Measurements from ENCODE around the gene B4GALT2. TPM values are rescaled to one million over a fixed set of nuclear protein-coding genes. Genes with fewer than 3 reads are reported as not detected.

The B4GALT2 gene
- total and polyA plus RNA-seq, 3 experiments from 2014 or later = 1.9 to 41.7 (median 39.7) TPM

DNA sequence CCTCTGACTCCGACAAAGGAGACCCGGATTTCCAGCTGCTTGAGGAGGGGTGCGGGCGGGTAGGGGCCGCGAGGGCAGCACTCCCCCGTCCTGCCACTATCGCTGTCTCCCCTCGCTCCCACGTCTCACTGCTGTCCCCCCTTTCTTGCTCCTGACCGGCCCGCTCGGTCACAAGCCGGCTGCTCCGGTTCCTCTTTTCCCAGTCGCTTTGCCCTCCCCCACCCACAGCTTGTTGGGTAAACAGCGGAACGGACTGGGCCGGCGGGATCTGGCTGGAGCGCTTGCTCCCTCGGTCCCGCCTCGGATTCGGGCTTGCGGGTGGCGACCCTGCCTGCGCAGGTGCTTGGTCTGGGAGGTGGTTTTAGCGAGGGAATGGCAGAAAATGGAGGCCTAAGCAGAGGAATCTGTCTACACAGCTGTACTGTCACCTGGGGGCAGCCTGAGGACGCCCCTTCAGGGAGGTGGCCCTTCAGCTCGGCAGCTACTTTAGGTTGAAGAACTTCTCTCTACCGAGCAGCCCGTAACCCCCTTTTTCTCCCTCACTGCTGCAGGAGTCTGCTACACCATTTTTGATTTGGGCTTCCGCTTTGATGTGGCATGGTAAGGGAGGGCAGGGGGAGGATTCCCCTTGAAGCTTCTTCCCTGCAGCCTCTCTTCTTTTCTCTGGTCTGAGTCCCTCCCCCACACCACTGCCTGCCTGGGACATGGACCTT lies 3.6 kb upstream of the B4GALT2 start:
- peaks cover 0 to 10% of the 10 kb centered on the region in 2 donors for H3K27me3 Mint-ChIP-seq
- H3K9me3 Mint-ChIP-seq = no peaks in the 10 kb centered on the region
- Histone ChIP-seq H3K27ac (ENCODE audit: low read depth, low read length) (peak overlapping the region; percentile 79), H3K4me3 (ENCODE audit: low read length) (peak overlapping the region; percentile 85), H3K4me1 (ENCODE audit: insufficient read depth, low read length) (peaks cover 51% of the 10 kb centered on the region), H3K9me3 (ENCODE audit: low read length) (no peaks in the 10 kb centered on the region), H3K27me3 (ENCODE audit: insufficient read depth, low read length, poor library complexity, severe bottlenecking) (no peaks in the 10 kb centered on the region), H3K36me3 (ENCODE audit: insufficient read depth, low read length) (peaks cover 21% of the 10 kb centered on the region)
- ChIA-PET POLR2A (interaction anchor here (0.6 to 1.6 kb wide), 5 partner anchors 14 to 467 kb away, joined by 4 to 10 read pairs (median 7); partner anchors contain the start of genes IPO13 and KDM4A), CTCF (interaction anchor here (0.8 to 2.5 kb wide), 3 partner anchors 29 to 61 kb away, joined by 3 to 12 read pairs (median 5); partner anchors contain the start of gene IPO13)
- H3K4me1 Mint-ChIP-seq = peaks cover 53 to 66% (median 64%) of the 10 kb centered on the region in 3 donors
- H3K27ac Mint-ChIP-seq = peak overlapping the region; percentile 82 to 96 (median 90)
- peak overlapping the region; percentile 86 to 98 (median 94) for H3K4me3 Mint-ChIP-seq
- peaks cover 3 to 52% (median 9%) of the 10 kb centered on the region in 3 donors for H3K36me3 Mint-ChIP-seq
- peak in 3 of 5 donors; percentile 30 to 66 (median 34) for DNase-seq

DNA sequence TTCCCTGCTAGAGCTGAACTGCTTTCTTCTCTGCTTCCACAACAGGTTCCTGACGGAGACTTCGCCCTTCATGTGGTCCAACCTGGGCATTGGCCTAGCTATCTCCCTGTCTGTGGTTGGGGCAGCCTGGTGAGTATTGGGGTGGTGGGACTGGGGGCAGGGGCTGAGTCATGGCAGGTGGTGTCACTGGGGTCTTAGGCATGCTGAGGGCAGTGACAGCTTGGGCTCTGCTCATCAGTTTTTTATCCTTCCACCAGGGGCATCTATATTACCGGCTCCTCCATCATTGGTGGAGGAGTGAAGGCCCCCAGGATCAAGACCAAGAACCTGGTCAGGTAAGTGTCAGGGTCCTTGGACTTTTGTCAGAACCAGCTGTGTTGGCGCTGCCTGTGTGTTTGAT lies 3.0 kb upstream of the B4GALT2 start:
- peaks cover 0 to 10% of the 10 kb centered on the region in 2 donors for H3K27me3 Mint-ChIP-seq
- no peak for DNase-seq
- peaks cover 51 to 64% (median 63%) of the 10 kb centered on the region in 3 donors for H3K4me1 Mint-ChIP-seq
- H3K27ac Mint-ChIP-seq = peak overlapping the region; percentile 68 to 96 (median 90)
- Histone ChIP-seq H3K4me3 (ENCODE audit: low read length) (peak overlapping the region; percentile 85), H3K9me3 (ENCODE audit: low read length) (no peaks in the 10 kb centered on the region), H3K27ac (ENCODE audit: low read depth, low read length) (peak overlapping the region; percentile 79), H3K27me3 (ENCODE audit: insufficient read depth, low read length, poor library complexity, severe bottlenecking) (no peaks in the 10 kb centered on the region), H3K4me1 (ENCODE audit: insufficient read depth, low read length) (peaks cover 44% of the 10 kb centered on the region), H3K36me3 (ENCODE audit: insufficient read depth, low read length) (peaks cover 21% of the 10 kb centered on the region)
- ChIA-PET POLR2A (interaction anchor here (1.0 to 1.6 kb wide), 2 partner anchors 13 to 30 kb away, joined by 9 to 10 read pairs; partner anchors contain the start of gene IPO13), CTCF (interaction anchor here (2.5 kb wide), 1 partner anchor 29 kb away, joined by 12 read pairs; the partner anchor contains the start of gene IPO13)
- no peaks in the 10 kb centered on the region for H3K9me3 Mint-ChIP-seq
- H3K4me3 Mint-ChIP-seq = peak overlapping the region; percentile 86 to 98 (median 94)
- peaks cover 3 to 52% (median 9%) of the 10 kb centered on the region in 3 donors for H3K36me3 Mint-ChIP-seq

- CTCF ChIA-PET = interaction anchor here (2.5 kb wide), 1 partner anchor 30 kb away, joined by 12 read pairs; the partner anchor contains the start of gene IPO13
- H3K9me3 Mint-ChIP-seq = no peaks in the 10 kb centered on the region
- H3K27ac Mint-ChIP-seq = peak overlapping the region in 5 of 8 donors; percentile 16 to 91 (median 57)
- peaks cover 21% of the 10 kb centered on the region for H3K36me3 ChIP-seq (ENCODE audit: insufficient read depth, low read length)
- POLR2A ChIA-PET = interaction anchor here (1.7 kb wide), 1 partner anchor 14 kb away, joined by 4 read pairs; the partner anchor contains the start of gene CCDC24
- no peaks in the 10 kb centered on the region for H3K27me3 ChIP-seq (ENCODE audit: insufficient read depth, low read length, poor library complexity, severe bottlenecking)
- H3K27me3 Mint-ChIP-seq = peaks cover 0 to 10% of the 10 kb centered on the region in 2 donors
- no peak for DNase-seq
- H3K36me3 Mint-ChIP-seq = peaks cover 3 to 52% (median 9%) of the 10 kb centered on the region in 3 donors
- peaks cover 44% of the 10 kb centered on the region for H3K4me1 ChIP-seq (ENCODE audit: insufficient read depth, low read length)
- no peak overlapping the region for H3K4me3 ChIP-seq (ENCODE audit: low read length)
- H3K27ac ChIP-seq (ENCODE audit: low read depth, low read length) = no peak overlapping the region
- peak overlapping the region in 6 of 7 donors; percentile 86 to 98 (median 92) for H3K4me3 Mint-ChIP-seq
- peaks cover 49 to 63% (median 62%) of the 10 kb centered on the region in 3 donors for H3K4me1 Mint-ChIP-seq
- no peaks in the 10 kb centered on the region for H3K9me3 ChIP-seq (ENCODE audit: low read length)
Observed at GRCh38 chr1:43976890-43977289, 2.1 kb upstream of the B4GALT2 start.

- Histone ChIP-seq H3K36me3 (ENCODE audit: insufficient read depth, low read length) (peaks cover 18% of the 10 kb centered on the region), H3K27me3 (ENCODE audit: insufficient read depth, low read length, poor library complexity, severe bottlenecking) (no peaks in the 10 kb centered on the region), H3K4me3 (ENCODE audit: low read length) (no peak overlapping the region), H3K4me1 (ENCODE audit: insufficient read depth, low read length) (peaks cover 44% of the 10 kb centered on the region), H3K9me3 (ENCODE audit: low read length) (no peaks in the 10 kb centered on the region), H3K27ac (ENCODE audit: low read depth, low read length) (no peak overlapping the region)
- Mint-ChIP-seq H3K36me3 (peaks cover 3 to 45% (median 9%) of the 10 kb centered on the region in 3 donors), H3K4me3 (peak overlapping the region; percentile 77 to 98 (median 87)), H3K27ac (peak overlapping the region in 5 of 8 donors; percentile 4 to 91 (median 75)), H3K9me3 (no peaks in the 10 kb centered on the region), H3K4me1 (peaks cover 49 to 63% (median 62%) of the 10 kb centered on the region in 3 donors), H3K27me3 (peaks cover 0 to 10% of the 10 kb centered on the region in 2 donors)
- POLR2A ChIA-PET = interaction anchor here (1.7 kb wide), 1 partner anchor 13 kb away, joined by 4 read pairs; the partner anchor contains the start of gene CCDC24
- DNase-seq = no peak
- CTCF ChIA-PET = interaction anchor here (0.9 kb wide), 1 partner anchor 11 kb away, joined by 3 read pairs; no protein-coding TSS in a partner anchor
Observed at GRCh38 chr1:43977376-43978263, 1.4 kb upstream of the B4GALT2 start.

DNA sequence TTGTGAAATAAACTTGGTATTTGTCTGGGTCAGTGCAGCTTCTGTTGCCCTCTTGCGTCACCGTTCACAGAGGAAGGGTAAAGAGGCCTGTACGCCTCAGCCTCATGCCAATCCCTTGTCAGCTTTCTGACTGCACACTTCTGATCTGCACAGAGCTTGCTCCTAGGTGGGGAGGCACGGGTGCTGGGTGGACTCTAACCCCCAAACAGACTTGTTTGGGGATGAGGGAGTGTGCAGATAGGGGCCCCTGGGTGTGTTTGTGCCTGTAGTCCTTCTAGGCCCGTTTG lies 803 bp upstream of the B4GALT2 start:
- peak overlapping the region in 4 of 8 donors; percentile 35 to 91 (median 75) for H3K27ac Mint-ChIP-seq
- POLR2A ChIA-PET = interaction anchor here (1.7 kb wide), 1 partner anchor 13 kb away, joined by 4 read pairs; the partner anchor contains the start of gene CCDC24
- peaks cover 44% of the 10 kb centered on the region for H3K4me1 ChIP-seq (ENCODE audit: insufficient read depth, low read length)

DNA sequence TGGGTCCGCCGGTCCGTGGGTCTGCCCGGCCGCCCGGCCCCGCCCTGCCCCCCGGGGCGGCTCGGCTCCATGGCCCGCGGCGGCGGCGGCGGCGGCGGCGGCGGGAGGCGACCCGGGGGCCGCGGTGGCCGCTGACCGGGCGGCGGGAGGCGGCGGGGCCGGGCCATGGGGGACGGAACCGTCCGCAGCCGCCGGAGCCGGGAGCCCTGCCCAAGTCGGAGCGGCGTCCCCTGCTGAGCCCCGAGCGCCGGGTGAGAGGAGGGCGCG lies 184 bp downstream of the B4GALT2 start:
- H3K4me1 ChIP-seq (ENCODE audit: insufficient read depth, low read length) = peaks cover 39% of the 10 kb centered on the region
- Mint-ChIP-seq H3K4me3 (no peak overlapping the region), H3K9me3 (no peaks in the 10 kb centered on the region), H3K27ac (no peak overlapping the region), H3K36me3 (peaks cover 3 to 38% (median 9%) of the 10 kb centered on the region in 3 donors), H3K4me1 (peaks cover 40 to 52% (median 49%) of the 10 kb centered on the region in 3 donors), H3K27me3 (peaks cover 0 to 10% of the 10 kb centered on the region in 2 donors)
- no peak overlapping the region for H3K4me3 ChIP-seq (ENCODE audit: low read length)
- peaks cover 18% of the 10 kb centered on the region for H3K36me3 ChIP-seq (ENCODE audit: insufficient read depth, low read length)
- no peaks in the 10 kb centered on the region for H3K27me3 ChIP-seq (ENCODE audit: insufficient read depth, low read length, poor library complexity, severe bottlenecking)
- no peak for DNase-seq
- no peak overlapping the region for H3K27ac ChIP-seq (ENCODE audit: low read depth, low read length)
- H3K9me3 ChIP-seq (ENCODE audit: low read length) = no peaks in the 10 kb centered on the region
- ChIA-PET POLR2A (no interaction called here), CTCF (no interaction called here)

More for the DNA sequence above, 803 bp upstream of the B4GALT2 start:
- Mint-ChIP-seq H3K4me1 (peaks cover 49 to 62% (median 59%) of the 10 kb centered on the region in 3 donors), H3K27me3 (peaks cover 0 to 10% of the 10 kb centered on the region in 2 donors), H3K4me3 (peak overlapping the region; percentile 16 to 98 (median 86)), H3K36me3 (peaks cover 3 to 41% (median 9%) of the 10 kb centered on the region in 3 donors), H3K9me3 (no peaks in the 10 kb centered on the region)
- H3K9me3 ChIP-seq (ENCODE audit: low read length) = no peaks in the 10 kb centered on the region
- H3K4me3 ChIP-seq (ENCODE audit: low read length) = no peak overlapping the region
- no peak overlapping the region for H3K27ac ChIP-seq (ENCODE audit: low read depth, low read length)
- no peaks in the 10 kb centered on the region for H3K27me3 ChIP-seq (ENCODE audit: insufficient read depth, low read length, poor library complexity, severe bottlenecking)
- H3K36me3 ChIP-seq (ENCODE audit: insufficient read depth, low read length) = peaks cover 18% of the 10 kb centered on the region
- no peak for DNase-seq
- CTCF ChIA-PET = interaction anchor here (0.9 kb wide), 1 partner anchor 10 kb away, joined by 3 read pairs; no protein-coding TSS in a partner anchor

GRCh38 chr1:43979528-43980254 lies 681 bp downstream of the B4GALT2 start:
- ChIA-PET CTCF (no interaction called here), POLR2A (no interaction called here)
- Mint-ChIP-seq H3K27ac (peak overlapping the region in 6 of 8 donors; percentile 24 to 84 (median 66)), H3K27me3 (peaks cover 0 to 10% of the 10 kb centered on the region in 2 donors), H3K36me3 (peaks cover 3 to 33% (median 9%) of the 10 kb centered on the region in 3 donors), H3K9me3 (no peaks in the 10 kb centered on the region), H3K4me1 (peaks cover 38 to 50% (median 47%) of the 10 kb centered on the region in 3 donors), H3K4me3 (peak overlapping the region; percentile 88 to 92 (median 90))
- peak in 1 of 5 donors; percentile 21 for DNase-seq
- peak overlapping the region; percentile 49 for H3K4me3 ChIP-seq (ENCODE audit: low read length)
- peak overlapping the region; percentile 43 for H3K27ac ChIP-seq (ENCODE audit: low read depth, low read length)
- H3K4me1 ChIP-seq (ENCODE audit: insufficient read depth, low read length) = peaks cover 37% of the 10 kb centered on the region
- no peaks in the 10 kb centered on the region for H3K27me3 ChIP-seq (ENCODE audit: insufficient read depth, low read length, poor library complexity, severe bottlenecking)
- peaks cover 18% of the 10 kb centered on the region for H3K36me3 ChIP-seq (ENCODE audit: insufficient read depth, low read length)
- no peaks in the 10 kb centered on the region for H3K9me3 ChIP-seq (ENCODE audit: low read length)
